CD4-positive, CD25-positive, alpha-beta regulatory T cell (primary cell): ENCODE results near the gene BCR. TPM values are rescaled to one million over a fixed set of nuclear protein-coding genes. Genes with fewer than 3 reads are reported as not detected.
A peak's percentile ranks its signal among the peaks of the same experiment; 100 is the strongest.
"Not testable (repeated sequence)": the region's sequence is repeated elsewhere in the genome, so short reads cannot be mapped to it uniquely, and the experiment has no call there.

Experiments used
- ATAC-seq, 2 donors: fragments of 150-1000 bp; cut with Tn5 transposase; one replicate each; pipeline ENCODE4 v1.10.0; 2021; ENCODE audit warnings: low read depth in 2 of 2, moderate number of reproducible peaks in 2 of 2, moderate library complexity in 1 of 2
- DNase-seq, 3 donors: peaks; one replicate each; pipeline versions ENCODE4 v3.0.0 to v3.0.0-alpha.2; 2012 to 2022; ENCODE audit warnings: mixed read lengths in 1 of 3
- H3K27ac ChIP-seq: one replicate; pipeline ENCODE4 v1.7.0; 2013; ENCODE audit warnings: mild to moderate bottlenecking, low read length; ENCODE audit not compliant: insufficient read depth, poor library complexity, severe bottlenecking
- H3K27me3 ChIP-seq: one replicate; pipeline ENCODE4 v1.7.0; 2013; ENCODE audit warnings: low read length; ENCODE audit not compliant: control insufficient read depth, insufficient read depth
- H3K36me3 ChIP-seq: one replicate; pipeline ENCODE4 v1.7.0; 2013; ENCODE audit warnings: mild to moderate bottlenecking, low read length, moderate library complexity; ENCODE audit not compliant: control insufficient read depth, insufficient read depth
- H3K4me1 ChIP-seq: 2 replicates; pipeline ENCODE4 v1.7.0; 2013; ENCODE audit warnings: mild to moderate bottlenecking, low read length; ENCODE audit not compliant: insufficient read depth, control insufficient read depth, poor library complexity, severe bottlenecking
- H3K4me3 ChIP-seq: one replicate; pipeline ENCODE4 v1.7.0; 2013; ENCODE audit warnings: low read depth, mild to moderate bottlenecking, low read length, moderate library complexity
- H3K9me3 ChIP-seq, 2 experiments: 1 replicate in 1 of 2; 2 replicates in 1 of 2; pipeline ENCODE4 v1.7.0; 2013; ENCODE audit warnings: low read length in 2 of 2, mild to moderate bottlenecking in 1 of 2, moderate library complexity in 1 of 2; ENCODE audit not compliant: control insufficient read depth in 2 of 2
- H3K27ac Mint-ChIP-seq, 3 donors: one replicate each; pipeline ENCODE4 v1.8.0; 2020 to 2022; ENCODE audit warnings: mild to moderate bottlenecking in 3 of 3, mixed read lengths in 3 of 3, moderate library complexity in 2 of 3
- H3K27me3 Mint-ChIP-seq: one replicate; pipeline ENCODE4 v1.8.0; 2022; ENCODE audit warnings: mild to moderate bottlenecking, mixed read lengths
- H3K36me3 Mint-ChIP-seq: one replicate; pipeline ENCODE4 v1.8.0; 2020; ENCODE audit warnings: mixed read lengths
- H3K4me1 Mint-ChIP-seq, 4 donors: one replicate each; pipeline ENCODE4 v1.8.0; 2020 to 2022; ENCODE audit warnings: mixed read lengths in 4 of 4, mild to moderate bottlenecking in 1 of 4
- H3K4me3 Mint-ChIP-seq, 4 donors: one replicate each; pipeline ENCODE4 v1.8.0; 2020 to 2022; ENCODE audit warnings: mild to moderate bottlenecking in 4 of 4, mixed read lengths in 4 of 4, moderate library complexity in 3 of 4
- H3K9me3 Mint-ChIP-seq, 7 donors: one replicate each; pipeline ENCODE4 v1.8.0; 2020 to 2022; ENCODE audit warnings: mixed read lengths in 7 of 7, mild to moderate bottlenecking in 3 of 7, moderate library complexity in 2 of 7
- polyA plus RNA-seq, 4 donors: library from polyadenylated mRNA; unstranded; fragments of 300-500 nt; fragmentation: Illumina TruSeq; gene quantifications; one replicate each; pipeline ENCODE4 v1.2.3, GENCODE V29; 2021
- total RNA-seq: library from RNA; stranded (reverse); gene quantifications from one replicate; pipeline ENCODE4 v1.2.3, GENCODE V29; 2022

Gene BCR
- total RNA-seq (66.3 TPM), polyA plus RNA-seq (1 to 10 TPM; 2.6 to 7.1 (median 2.8) TPM)

GRCh38 chr22:23180301-23180892 is at the start of gene BCR:
BCR (plus strand) TSS chr22:23180509; CDS start chr22:23180961, 452 bp downstream.
- ATAC-seq (peak; percentile 68 to 74), DNase-seq (peak; percentile 58 to 80 (median 62))
- Histone ChIP-seq H3K9me3 (no peaks in the 10 kb centered on the region), H3K27ac (peak within 1 kb of the TSS; percentile 51), H3K4me3 (peak within 1 kb of the TSS; percentile 32), H3K4me1 (peaks cover 60% of the 10 kb centered on the region), H3K36me3 (no peaks in the 10 kb centered on the region), H3K27me3 (no peaks in the 10 kb centered on the region)
- Mint-ChIP-seq H3K4me1 (peaks cover 6 to 60% (median 35%) of the 10 kb centered on the region in 4 donors), H3K4me3 (peak within 1 kb of the TSS; percentile 90 to 97 (median 96)), H3K27ac (peak within 1 kb of the TSS in 2 of 3 donors; percentile 48 to 86), H3K36me3 (peaks cover 7% of the 10 kb centered on the region), H3K9me3 (peaks cover 0 to 7% (median 0%) of the 10 kb centered on the region in 7 donors), H3K27me3 (no peaks in the 10 kb centered on the region)

DNA sequence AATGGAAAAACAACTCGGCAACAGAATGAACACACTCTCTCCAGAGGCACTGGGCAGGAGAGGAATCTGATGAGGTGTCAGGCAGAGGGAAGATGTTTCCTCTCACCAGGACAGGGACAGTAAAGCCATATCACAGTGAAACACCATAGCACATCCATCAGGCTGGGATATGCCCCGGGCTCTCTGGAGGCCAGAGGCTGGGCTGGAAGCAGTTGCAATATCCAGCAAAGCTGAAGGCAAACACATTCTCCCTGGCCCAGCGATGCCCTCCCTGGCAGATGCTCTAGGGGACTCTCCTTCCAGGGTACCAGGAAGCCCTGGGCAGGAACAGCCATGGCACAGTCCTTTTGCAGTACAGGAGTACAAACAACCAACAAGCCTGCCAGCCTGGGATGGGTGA is 49.6 kb upstream of the BCR start:
- DNase-seq = no peak
- no peak for ATAC-seq
- Histone ChIP-seq H3K9me3 (no peaks in the 10 kb centered on the region), H3K36me3 (no peaks in the 10 kb centered on the region), H3K27me3 (no peaks in the 10 kb centered on the region), H3K4me1 (no peaks in the 10 kb centered on the region), H3K4me3 (no peak overlapping the region), H3K27ac (no peak overlapping the region)
- H3K36me3 Mint-ChIP-seq = no peaks in the 10 kb centered on the region
- no peak overlapping the region for H3K27ac Mint-ChIP-seq
- peaks cover 4% of the 10 kb centered on the region for H3K27me3 Mint-ChIP-seq
- H3K9me3 Mint-ChIP-seq = no peaks in the 10 kb centered on the region
- H3K4me1 Mint-ChIP-seq = peaks cover 0 to 3% (median 0%) of the 10 kb centered on the region in 4 donors
- H3K4me3 Mint-ChIP-seq = no peak overlapping the region

DNA sequence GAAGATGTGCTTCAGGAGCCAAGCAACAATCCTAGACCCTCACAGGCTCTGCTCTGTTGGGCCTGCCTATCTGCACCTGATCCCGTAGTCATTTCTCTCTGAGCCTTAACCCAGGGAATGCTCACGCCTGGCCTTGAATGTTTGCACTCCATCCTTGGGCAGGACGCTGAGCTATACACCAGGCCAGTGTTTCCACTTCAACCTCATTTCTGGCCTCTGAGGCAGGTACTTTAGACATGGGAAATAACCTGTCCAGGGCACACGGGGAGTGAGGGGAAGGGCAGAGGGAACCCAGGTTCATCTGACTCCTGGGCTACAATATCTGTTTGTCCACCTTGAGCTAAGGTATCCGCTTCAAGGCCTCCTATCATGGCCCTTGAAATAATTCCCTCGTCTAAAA is 48.4 kb upstream of the BCR start:
- peaks cover 4% of the 10 kb centered on the region for H3K27me3 Mint-ChIP-seq
- no peak overlapping the region for H3K27ac ChIP-seq
- no peak overlapping the region for H3K4me3 Mint-ChIP-seq
- H3K4me1 ChIP-seq = peaks cover 2% of the 10 kb centered on the region
- H3K27me3 ChIP-seq = no peaks in the 10 kb centered on the region
- no peaks in the 10 kb centered on the region for H3K9me3 Mint-ChIP-seq
- H3K4me3 ChIP-seq = no peak overlapping the region
- H3K36me3 ChIP-seq = no peaks in the 10 kb centered on the region
- DNase-seq (no peak), ATAC-seq (no peak)
- no peaks in the 10 kb centered on the region for H3K36me3 Mint-ChIP-seq
- no peak overlapping the region for H3K27ac Mint-ChIP-seq
- peaks cover 0 to 11% (median 0%) of the 10 kb centered on the region in 4 donors for H3K4me1 Mint-ChIP-seq
- no peaks in the 10 kb centered on the region for H3K9me3 ChIP-seq

- Histone ChIP-seq H3K9me3 (no peaks in the 10 kb centered on the region), H3K27me3 (no peaks in the 10 kb centered on the region), H3K27ac (no peak overlapping the region), H3K4me1 (peaks cover 8% of the 10 kb centered on the region), H3K36me3 (no peaks in the 10 kb centered on the region), H3K4me3 (no peak overlapping the region)
- no peak overlapping the region for H3K4me3 Mint-ChIP-seq
- DNase-seq (no peak), ATAC-seq (no peak)
- H3K9me3 Mint-ChIP-seq = no peaks in the 10 kb centered on the region
- H3K27ac Mint-ChIP-seq = no peak overlapping the region
- peaks cover 0 to 18% (median 1%) of the 10 kb centered on the region in 4 donors for H3K4me1 Mint-ChIP-seq
- H3K27me3 Mint-ChIP-seq = peaks cover 4% of the 10 kb centered on the region
- H3K36me3 Mint-ChIP-seq = no peaks in the 10 kb centered on the region
Observed at GRCh38 chr22:23132376-23133091, 47.8 kb upstream of the BCR start.

DNA sequence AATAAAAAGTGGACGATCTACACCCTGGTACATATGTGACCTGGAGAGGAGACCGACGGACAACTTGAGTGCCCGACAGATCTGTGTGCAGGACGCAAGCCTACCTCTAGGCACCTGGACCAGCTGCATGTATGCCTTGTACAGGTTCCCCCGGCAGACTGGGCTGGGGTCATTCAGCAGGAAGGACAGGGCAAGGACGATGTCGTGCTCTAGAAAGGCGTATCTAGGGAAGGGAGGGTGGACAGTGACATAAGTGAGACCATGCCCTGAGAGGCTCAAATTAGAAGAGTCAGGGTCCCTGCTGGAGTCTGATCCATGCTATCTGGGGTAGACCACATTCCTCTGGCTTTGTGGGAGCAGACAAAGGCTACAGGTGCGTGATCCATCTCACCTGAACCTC is 46.4 kb upstream of the BCR start:
- Histone ChIP-seq H3K4me3 (no peak overlapping the region), H3K36me3 (no peaks in the 10 kb centered on the region), H3K27me3 (no peaks in the 10 kb centered on the region), H3K9me3 (no peaks in the 10 kb centered on the region), H3K27ac (no peak overlapping the region), H3K4me1 (peaks cover 22% of the 10 kb centered on the region)
- Mint-ChIP-seq H3K4me3 (no peak overlapping the region), H3K27me3 (no peaks in the 10 kb centered on the region), H3K36me3 (no peaks in the 10 kb centered on the region), H3K9me3 (no peaks in the 10 kb centered on the region), H3K27ac (no peak overlapping the region), H3K4me1 (peaks cover 4 to 28% (median 12%) of the 10 kb centered on the region in 4 donors)
- ATAC-seq (no peak), DNase-seq (no peak)

- H3K36me3 Mint-ChIP-seq, DNase-seq, H3K36me3 ChIP-seq, H3K4me3 Mint-ChIP-seq, H3K27me3 Mint-ChIP-seq, H3K9me3 ChIP-seq, H3K9me3 Mint-ChIP-seq, ATAC-seq, H3K4me3 ChIP-seq, H3K27me3 ChIP-seq: not testable (repeated sequence)
- H3K27ac ChIP-seq = peak overlapping the region; percentile 71
- Mint-ChIP-seq H3K4me1 (peaks cover 7 to 52% (median 19%) of the 10 kb centered on the region in 4 donors), H3K27ac (peak overlapping the region; percentile 93 to 99 (median 94))
- H3K4me1 ChIP-seq = peaks cover 32% of the 10 kb centered on the region
Observed at GRCh38 chr22:23136991-23137390, 43.3 kb upstream of the BCR start.

DNA sequence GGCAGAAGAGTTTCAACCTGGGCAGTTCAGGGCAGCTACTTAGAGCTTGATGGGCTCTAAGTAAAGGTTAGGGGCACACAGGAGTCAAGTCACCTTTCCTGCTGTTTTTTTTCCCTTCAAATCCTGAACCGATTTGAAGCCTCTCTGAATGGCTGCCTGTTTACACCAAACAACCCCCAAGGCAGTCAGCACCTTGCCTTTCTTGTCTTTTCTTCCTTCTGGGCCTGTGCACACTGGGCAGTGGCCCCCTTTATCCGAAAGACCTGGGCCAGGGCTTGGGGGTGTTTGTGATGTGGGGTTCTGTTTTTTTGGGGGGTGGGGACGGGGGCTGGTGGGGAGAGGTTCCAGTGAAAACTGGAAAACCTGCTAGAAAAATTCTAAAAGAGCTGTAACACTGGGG is 42.8 kb upstream of the BCR start:
- peak overlapping the region; percentile 39 for H3K4me3 ChIP-seq
- H3K4me1 Mint-ChIP-seq = peaks cover 7 to 57% (median 23%) of the 10 kb centered on the region in 4 donors
- H3K27ac Mint-ChIP-seq = peak overlapping the region; percentile 93 to 99 (median 94)

More for the DNA sequence above, 42.8 kb upstream of the BCR start:
- peaks cover 6% of the 10 kb centered on the region for H3K27me3 Mint-ChIP-seq
- Histone ChIP-seq H3K36me3 (no peaks in the 10 kb centered on the region), H3K4me1 (peaks cover 36% of the 10 kb centered on the region), H3K27ac (peak overlapping the region; percentile 71), H3K9me3 (no peaks in the 10 kb centered on the region), H3K27me3 (no peaks in the 10 kb centered on the region)
- DNase-seq (no peak), ATAC-seq (no peak)
- peak overlapping the region in 3 of 4 donors; percentile 73 to 83 (median 73) for H3K4me3 Mint-ChIP-seq
- H3K9me3 Mint-ChIP-seq = no peaks in the 10 kb centered on the region
- no peaks in the 10 kb centered on the region for H3K36me3 Mint-ChIP-seq
